ENCODE measurements around the gene PTGS1. TPM values are rescaled to one million over a fixed set of nuclear protein-coding genes. Genes with fewer than 3 reads are reported as not detected.

PTGS1 gene
- total and polyA plus RNA-seq, 4 donors, result 0.84 to 5.3 (median 1.1) TPM

GRCh38 chr9:122347348-122348287 lies 23.2 kb upstream of the PTGS1 start:
- Histone ChIP-seq H3K4me1 (ENCODE audit: control insufficient read depth in 4 of 4, insufficient read depth in 4 of 4, low read length in 3 of 4) (peaks cover 3 to 12% (median 9%) of the 10 kb centered on the region in 4 donors), H3K27ac (ENCODE audit: low read depth in 1 of 2, low read length in 2 of 2) (no peak overlapping the region), H3K9ac (ENCODE audit: low read depth in 1 of 2, low read length in 2 of 2) (peak overlapping the region; percentile 31 to 60), H3K4me3 (ENCODE audit: low read depth in 1 of 3, low read length in 3 of 3) (peak overlapping the region in 2 of 3 donors; percentile 50 to 61), H3K36me3 (ENCODE audit: control insufficient read depth in 4 of 4, insufficient read depth in 3 of 4, low read depth in 1 of 4, low read length in 3 of 4) (no peaks in the 10 kb centered on the region), H3K9me3 (ENCODE audit: control insufficient read depth in 4 of 4, low read length in 3 of 4) (no peaks in the 10 kb centered on the region), H3K27me3 (ENCODE audit: control insufficient read depth in 4 of 4, insufficient read depth in 4 of 4, low read length in 3 of 4) (no peaks in the 10 kb centered on the region)
- WGBS, result 46% methylated on average over 16 of the region's 16 CpGs
- peak; percentile 57 for DNase-seq (ENCODE audit: low spot score)
- TF ChIP-seq FOXA2 (IDR thresholded peaks at IDR 0.05) (no peak), HNF4A (conservative IDR thresholded peaks at IDR 0.05) (no peak), HNF4G (IDR thresholded peaks at IDR 0.05) (no peak), MAX (IDR thresholded peaks at IDR 0.05) (no peak), YY1 (IDR thresholded peaks at IDR 0.05) (no peak), TAF1 (conservative IDR thresholded peaks at IDR 0.05) (no peak), NR2F2 (IDR thresholded peaks at IDR 0.05) (no peak), ZBTB33 (IDR thresholded peaks at IDR 0.05) (no peak), RXRA (IDR thresholded peaks at IDR 0.05) (no peak), FOXA1 (IDR thresholded peaks at IDR 0.05) (no peak), SP1 (IDR thresholded peaks at IDR 0.05) (no peak), JUND (IDR thresholded peaks at IDR 0.05) (no peak), CTCF (IDR thresholded peaks at IDR 0.05; ENCODE audit: low read depth, low read length, missing input control) (no peak), GABPA (IDR thresholded peaks at IDR 0.05 in 1 of 2, conservative IDR thresholded peaks at IDR 0.05 in 1 of 2) (no peak), EGR1 (IDR thresholded peaks at IDR 0.05; ENCODE audit: low read depth in 2 of 2) (no peak), RAD21 (IDR thresholded peaks at IDR 0.05) (no peak)
- TF ChIP-seq, protein P1, sequence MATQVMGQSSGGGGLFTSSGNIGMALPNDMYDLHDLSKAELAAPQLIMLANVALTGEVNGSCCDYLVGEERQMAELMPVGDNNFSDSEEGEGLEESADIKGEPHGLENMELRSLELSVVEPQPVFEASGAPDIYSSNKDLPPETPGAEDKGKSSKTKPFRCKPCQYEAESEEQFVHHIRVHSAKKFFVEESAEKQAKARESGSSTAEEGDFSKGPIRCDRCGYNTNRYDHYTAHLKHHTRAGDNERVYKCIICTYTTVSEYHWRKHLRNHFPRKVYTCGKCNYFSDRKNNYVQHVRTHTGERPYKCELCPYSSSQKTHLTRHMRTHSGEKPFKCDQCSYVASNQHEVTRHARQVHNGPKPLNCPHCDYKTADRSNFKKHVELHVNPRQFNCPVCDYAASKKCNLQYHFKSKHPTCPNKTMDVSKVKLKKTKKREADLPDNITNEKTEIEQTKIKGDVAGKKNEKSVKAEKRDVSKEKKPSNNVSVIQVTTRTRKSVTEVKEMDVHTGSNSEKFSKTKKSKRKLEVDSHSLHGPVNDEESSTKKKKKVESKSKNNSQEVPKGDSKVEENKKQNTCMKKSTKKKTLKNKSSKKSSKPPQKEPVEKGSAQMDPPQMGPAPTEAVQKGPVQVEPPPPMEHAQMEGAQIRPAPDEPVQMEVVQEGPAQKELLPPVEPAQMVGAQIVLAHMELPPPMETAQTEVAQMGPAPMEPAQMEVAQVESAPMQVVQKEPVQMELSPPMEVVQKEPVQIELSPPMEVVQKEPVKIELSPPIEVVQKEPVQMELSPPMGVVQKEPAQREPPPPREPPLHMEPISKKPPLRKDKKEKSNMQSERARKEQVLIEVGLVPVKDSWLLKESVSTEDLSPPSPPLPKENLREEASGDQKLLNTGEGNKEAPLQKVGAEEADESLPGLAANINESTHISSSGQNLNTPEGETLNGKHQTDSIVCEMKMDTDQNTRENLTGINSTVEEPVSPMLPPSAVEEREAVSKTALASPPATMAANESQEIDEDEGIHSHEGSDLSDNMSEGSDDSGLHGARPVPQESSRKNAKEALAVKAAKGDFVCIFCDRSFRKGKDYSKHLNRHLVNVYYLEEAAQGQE (IDR thresholded peaks at IDR 0.05), result no peak
- TF ChIP-seq, protein P2, sequence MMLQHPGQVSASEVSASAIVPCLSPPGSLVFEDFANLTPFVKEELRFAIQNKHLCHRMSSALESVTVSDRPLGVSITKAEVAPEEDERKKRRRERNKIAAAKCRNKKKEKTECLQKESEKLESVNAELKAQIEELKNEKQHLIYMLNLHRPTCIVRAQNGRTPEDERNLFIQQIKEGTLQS (IDR thresholded peaks at IDR 0.05), result no peak
